HEK293 (cell line): Measurements from ENCODE around the gene SLC2A14.
"Not testable (repeated sequence)": the region's sequence is repeated elsewhere in the genome, so short reads cannot be mapped to it uniquely, and the experiment has no call there.

Experiments used
- CTCF ChIA-PET: fragments of 350-600 bp; formaldehyde crosslinking; extraction: SDS; loops from one replicate; lab custom pipeline; 2021; ENCODE audit warnings: antibody characterized with exemption; lab: Yijun Ruan, JAX
- POLR2A ChIA-PET: fragments of 300-600 bp; formaldehyde crosslinking; extraction: SDS; loops from one replicate; lab custom pipeline; 2020; ENCODE audit warnings: antibody characterized with exemption, inconsistent platforms; lab: Yijun Ruan, JAX
- H3K27ac ChIP-seq: fragments of 200-500 bp; sonication (Bioruptor generic); 2 replicates; pipeline ENCODE4 v1.5.1; 2014; ENCODE audit warnings: low read depth, low read length, control low read depth, inconsistent platforms; ENCODE audit errors: extremely low read depth
- H3K36me3 ChIP-seq, 2 experiments: fragments of 200-500 bp in 1 of 2; sonication (Bioruptor generic) in 1 of 2; 1 replicate in 1 of 2; 2 replicates in 1 of 2; pipeline ENCODE4 v1.5.1; 2014 to 2017; ENCODE audit warnings: inconsistent platforms in 2 of 2, low read length in 2 of 2; ENCODE audit not compliant: control insufficient read depth in 2 of 2, insufficient read depth in 1 of 2
- H3K4me1 ChIP-seq: fragments of 200-500 bp; sonication (Bioruptor generic); 2 replicates; pipeline ENCODE4 v1.5.1; 2014; ENCODE audit warnings: mild to moderate bottlenecking, low read length, inconsistent platforms; ENCODE audit not compliant: control insufficient read depth, insufficient read depth
- H3K4me3 ChIP-seq: 2 replicates; pipeline ENCODE4 v1.5.1; 2011; ENCODE audit warnings: low read depth, mild to moderate bottlenecking, control low read depth, low read length, moderate library complexity
- H3K9me3 ChIP-seq: fragments of 200-500 bp; sonication (Bioruptor generic); 2 replicates; pipeline ENCODE4 v1.5.1; 2014; ENCODE audit warnings: low read depth, low read length, inconsistent platforms; ENCODE audit not compliant: control insufficient read depth, insufficient read depth
- MYNN ChIP-seq: fragments of 450-650 bp; formaldehyde crosslinking; IDR thresholded peaks from 2 replicates; pipeline ENCODE4 v1.5.1; 2016; ENCODE audit warnings: missing biosample characterization, missing genetic modification characterization, borderline replicate concordance
- PATZ1 ChIP-seq: fragments of 450-650 bp; formaldehyde crosslinking; IDR thresholded peaks from 2 replicates; pipeline ENCODE4 v1.5.1; 2016; ENCODE audit warnings: missing biosample characterization, missing genetic modification characterization
- REPIN1 ChIP-seq: fragments of 450-650 bp; formaldehyde crosslinking; IDR thresholded peaks from 2 replicates; pipeline ENCODE4 v1.5.1; 2017; ENCODE audit warnings: missing biosample characterization, missing genetic modification characterization, low read depth
- SP7 ChIP-seq: fragments of 450-650 bp; formaldehyde crosslinking; IDR thresholded peaks from 2 replicates; pipeline ENCODE4 v1.5.1; 2016; ENCODE audit warnings: missing biosample characterization, missing genetic modification characterization
- ZBTB20 ChIP-seq: fragments of 450-650 bp; formaldehyde crosslinking; IDR thresholded peaks from 2 replicates; pipeline ENCODE4 v1.5.1; 2016; ENCODE audit warnings: missing biosample characterization, missing genetic modification characterization
- ZNF132 ChIP-seq: fragments of 450-650 bp; formaldehyde crosslinking; IDR thresholded peaks from 2 replicates; pipeline ENCODE4 v1.5.1; 2017; ENCODE audit warnings: missing biosample characterization, missing genetic modification characterization, borderline replicate concordance
- ZNF140 ChIP-seq: fragments of 450-650 bp; formaldehyde crosslinking; IDR thresholded peaks from 2 replicates; pipeline ENCODE4 v1.5.1; 2016; ENCODE audit warnings: missing biosample characterization, missing genetic modification characterization
- ZNF16 ChIP-seq: fragments of 450-650 bp; formaldehyde crosslinking; IDR thresholded peaks from 2 replicates; pipeline ENCODE4 v1.5.1; 2016; ENCODE audit warnings: low read depth, missing biosample characterization, missing genetic modification characterization
- ZNF2 ChIP-seq: fragments of 450-650 bp; formaldehyde crosslinking; IDR thresholded peaks from 2 replicates; pipeline ENCODE4 v1.5.1; 2016; ENCODE audit warnings: missing biosample characterization, missing genetic modification characterization
- ZNF248 ChIP-seq: fragments of 450-650 bp; formaldehyde crosslinking; IDR thresholded peaks from 2 replicates; pipeline ENCODE4 v1.5.1; 2017; ENCODE audit warnings: missing biosample characterization, missing genetic modification characterization
- ZNF302 ChIP-seq: fragments of 450-650 bp; formaldehyde crosslinking; IDR thresholded peaks from 2 replicates; pipeline ENCODE4 v1.5.1; 2016; ENCODE audit warnings: missing biosample characterization, missing genetic modification characterization, low read depth
- ZNF426 ChIP-seq: fragments of 450-650 bp; formaldehyde crosslinking; IDR thresholded peaks from 2 replicates; pipeline ENCODE4 v1.5.1; 2017; ENCODE audit warnings: missing biosample characterization, missing genetic modification characterization, mild to moderate bottlenecking, inconsistent platforms, moderate library complexity
- ZNF433 ChIP-seq: fragments of 450-650 bp; formaldehyde crosslinking; IDR thresholded peaks from 2 replicates; pipeline ENCODE4 v1.5.1; 2016; ENCODE audit warnings: missing biosample characterization, missing genetic modification characterization, low read depth
- ZNF549 ChIP-seq: fragments of 450-650 bp; IDR thresholded peaks from 2 replicates; pipeline ENCODE4 v1.5.1; 2018; ENCODE audit warnings: missing biosample characterization, missing genetic modification characterization, mild to moderate bottlenecking, inconsistent platforms, moderate library complexity
- ZNF600 ChIP-seq: fragments of 450-650 bp; formaldehyde crosslinking; IDR thresholded peaks from 2 replicates; pipeline ENCODE4 v1.5.1; 2016; ENCODE audit warnings: missing biosample characterization, missing genetic modification characterization
- ZSCAN30 ChIP-seq: fragments of 450-650 bp; IDR thresholded peaks from 2 replicates; pipeline ENCODE4 v1.5.1; 2018; ENCODE audit warnings: missing biosample characterization, mild to moderate bottlenecking, missing genetic modification characterization, moderate library complexity

Gene SLC2A14

GRCh38 chr12:7853557-7853956, 19.2 kb downstream of the SLC2A14 start (continued):
- TF ChIP-seq ZNF549 (tag by site-specific recombination) (no peak), ZNF426 (tag by site-specific recombination) (no peak), ZNF433 (tag by site-specific recombination) (no peak), ZBTB20 (tag by site-specific recombination) (no peak)
- TF ChIP-seq, all 188 proteins: peak for 0

GRCh38 chr12:7851622-7852081, 21.1 kb downstream of the SLC2A14 start:
- H3K27ac ChIP-seq, H3K36me3 ChIP-seq, H3K4me1 ChIP-seq, H3K9me3 ChIP-seq, H3K4me3 ChIP-seq, POLR2A ChIA-PET: not testable (repeated sequence)
- CTCF ChIA-PET = interaction anchor here (0.8 to 1.7 kb wide), 5 partner anchors 11 to 258 kb away, joined by 3 to 6 read pairs (median 4); no protein-coding TSS in a partner anchor

- H3K27ac ChIP-seq, H3K9me3 ChIP-seq, H3K4me3 ChIP-seq, H3K4me1 ChIP-seq, H3K36me3 ChIP-seq, POLR2A ChIA-PET: not testable (repeated sequence)
- CTCF ChIA-PET = interaction anchor here (1.0 to 1.2 kb wide), 2 partner anchors 83 to 114 kb away, joined by 3 read pairs; no protein-coding TSS in a partner anchor
Measured at GRCh38 chr12:7850099-7850498, 22.6 kb downstream of the SLC2A14 start.

- POLR2A ChIA-PET, H3K9me3 ChIP-seq, H3K4me1 ChIP-seq, H3K4me3 ChIP-seq, H3K27ac ChIP-seq, H3K36me3 ChIP-seq: not testable (repeated sequence)
- CTCF ChIA-PET = interaction anchor here (0.7 kb wide), 2 partner anchors 146 to 230 kb away, joined by 3 to 4 read pairs; no protein-coding TSS in a partner anchor
Measured at GRCh38 chr12:7848098-7848422, 24.7 kb downstream of the SLC2A14 start.

GRCh38 chr12:7847226-7848097, 25.3 kb downstream of the SLC2A14 start:
- H3K4me1 ChIP-seq, POLR2A ChIA-PET, H3K4me3 ChIP-seq, H3K9me3 ChIP-seq, H3K27ac ChIP-seq, H3K36me3 ChIP-seq: not testable (repeated sequence)
- CTCF ChIA-PET = interaction anchor here (0.7 kb wide), 2 partner anchors 146 to 231 kb away, joined by 3 to 4 read pairs; no protein-coding TSS in a partner anchor

GRCh38 chr12:7844116-7844515, 28.6 kb downstream of the SLC2A14 start:
- ChIA-PET POLR2A (no interaction called here), CTCF (interaction anchor here (0.6 kb wide), 1 partner anchor 100 kb away, joined by 3 read pairs; no protein-coding TSS in a partner anchor)
- Histone ChIP-seq H3K4me1 (no peaks in the 10 kb centered on the region), H3K36me3 (no peaks in the 10 kb centered on the region), H3K27ac (no peak overlapping the region), H3K4me3 (no peak overlapping the region), H3K9me3 (no peaks in the 10 kb centered on the region)
- no peak for TF ChIP-seq ZNF132 (tag by site-specific recombination)
- TF ChIP-seq REPIN1 = no peak
- no peak for TF ChIP-seq ZNF248 (tag by site-specific recombination)
- TF ChIP-seq ZBTB20 (tag by site-specific recombination) = no peak
- no peak for TF ChIP-seq MYNN
- no peak for TF ChIP-seq ZNF16 (tag by site-specific recombination)
- TF ChIP-seq ZNF140 (tag by site-specific recombination) = no peak
- TF ChIP-seq PATZ1 (tag by site-specific recombination) = no peak
- TF ChIP-seq ZSCAN30 (tag by site-specific recombination) = no peak
- TF ChIP-seq ZNF2 = no peak
- no peak for TF ChIP-seq ZNF302
- no peak for TF ChIP-seq SP7 (tag by site-specific recombination)
- no peak for TF ChIP-seq ZNF600
